ENCODE results near the gene MMD2.

GRCh38 chr7:4919969-4920766 is 38.8 kb downstream of the MMD2 start:
- TF ChIP-seq CTCF (IDR thresholded peaks at IDR 0.05; ENCODE audit: low read length), result no peak
- TF ChIP-seq EZH2 (IDR thresholded peaks at IDR 0.05; ENCODE audit: borderline replicate concordance, low read length), result no peak
